ENCODE data around the gene RALGPS1.

- TF ChIP-seq CTCF (IDR thresholded peaks at IDR 0.05), result no peak
- no peak for TF ChIP-seq POLR2A (IDR thresholded peaks at IDR 0.05)
Measured at GRCh38 chr9:127113191-127113972, 198.8 kb downstream of the RALGPS1 start.

Data from sigmoid colon (tissue), 3 donors.